GM19468 (cell line): ENCODE measurements around the gene CHD6.

Experiments used
- ATAC-seq: cut with Tn5 transposase; IDR thresholded peaks from one replicate; pipeline ENCODE4 v1.9.1; 2021; ENCODE audit warnings: mild to moderate bottlenecking, moderate library complexity, moderate number of reproducible peaks; ENCODE audit not compliant: unreplicated experiment; ENCODE audit errors: extremely low read depth

The CHD6 gene

GRCh38 chr20:41440882-41441281 is 177.3 kb downstream of the CHD6 start:
- ATAC-seq, result no peak

DNA sequence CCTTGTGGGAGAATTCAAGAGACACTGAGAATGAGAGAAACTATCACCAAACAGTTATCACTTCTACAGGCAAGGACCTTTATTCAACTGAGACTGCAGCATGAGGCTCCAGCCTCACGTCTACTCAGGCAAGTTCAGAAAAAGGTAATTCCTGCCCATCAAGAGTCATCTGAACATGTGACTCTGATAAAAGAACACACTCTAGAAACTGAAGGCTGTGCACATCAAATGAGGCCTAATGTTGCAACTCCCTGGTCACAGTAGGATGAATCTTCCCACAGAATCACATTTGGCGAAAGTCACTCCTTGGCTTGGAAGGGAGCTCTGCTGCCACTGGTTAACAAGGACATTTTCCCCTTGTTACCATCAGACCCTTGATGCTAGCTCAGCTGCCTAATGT is 180.3 kb downstream of the CHD6 start:
- no peak for ATAC-seq

- ATAC-seq, result no peak
Measured at GRCh38 chr20:41436679-41437078, 181.5 kb downstream of the CHD6 start.

DNA sequence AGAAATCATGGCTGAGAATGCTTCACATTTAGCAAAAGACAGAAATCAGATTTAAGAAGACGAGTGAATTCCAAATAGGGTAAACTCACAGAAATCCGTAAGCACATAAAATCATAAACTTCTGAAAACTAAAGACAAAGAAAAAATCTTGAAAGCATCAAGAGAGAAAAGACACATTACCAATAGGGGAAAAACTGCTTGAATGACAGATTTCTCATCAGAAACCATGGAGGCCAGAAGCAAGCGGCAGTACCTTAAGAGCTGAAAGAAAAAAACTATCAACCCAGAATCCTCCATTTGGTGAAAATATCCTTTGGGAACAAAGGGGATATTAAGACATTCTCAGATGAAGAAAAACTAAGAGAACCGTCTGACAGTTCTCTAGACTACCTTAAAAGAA is 185.0 kb downstream of the CHD6 start:
- ATAC-seq, result no peak

DNA sequence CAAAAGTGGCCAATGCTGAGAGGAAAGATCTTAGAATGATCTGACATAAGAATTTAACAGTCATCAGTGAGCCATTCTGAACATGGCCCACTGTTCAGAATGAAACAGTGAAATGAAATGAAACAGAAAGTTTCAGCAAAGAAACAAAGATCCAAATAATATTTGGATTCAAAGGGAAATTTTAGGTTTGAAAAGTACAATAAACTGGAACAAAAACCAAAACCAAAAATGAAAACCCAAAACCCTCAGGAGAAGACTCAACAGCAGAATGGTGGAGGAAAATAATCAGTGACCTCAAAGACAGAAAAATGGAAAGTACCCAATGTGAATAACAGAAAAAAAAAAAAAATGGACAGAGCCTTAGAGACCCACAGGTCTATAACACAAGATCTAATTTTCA is 185.4 kb downstream of the CHD6 start:
- ATAC-seq, result no peak

- no peak for ATAC-seq
Measured at GRCh38 chr20:41428285-41428684, 189.9 kb downstream of the CHD6 start.

DNA sequence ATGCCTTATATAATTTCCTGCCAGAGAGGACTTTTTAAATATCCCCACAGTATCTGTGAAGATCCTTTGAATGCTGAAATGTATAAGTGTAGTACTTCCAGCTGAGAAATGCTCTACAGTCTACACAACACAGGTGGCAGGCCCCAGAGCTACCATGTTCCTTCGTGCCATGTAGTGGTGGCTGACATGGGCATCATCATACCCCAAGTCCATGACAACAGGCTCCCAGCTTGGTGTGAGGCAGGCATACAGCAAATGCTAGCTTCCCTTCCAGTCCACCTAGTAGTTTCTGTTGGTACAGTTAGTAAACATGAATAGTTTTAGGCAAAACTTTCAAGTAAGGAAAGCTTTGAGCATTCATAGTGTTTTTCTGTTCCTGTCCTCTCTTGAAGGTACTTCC is 190.3 kb downstream of the CHD6 start:
- no peak for ATAC-seq

GRCh38 chr20:41426976-41427375 is 191.2 kb downstream of the CHD6 start:
- no peak for ATAC-seq

DNA sequence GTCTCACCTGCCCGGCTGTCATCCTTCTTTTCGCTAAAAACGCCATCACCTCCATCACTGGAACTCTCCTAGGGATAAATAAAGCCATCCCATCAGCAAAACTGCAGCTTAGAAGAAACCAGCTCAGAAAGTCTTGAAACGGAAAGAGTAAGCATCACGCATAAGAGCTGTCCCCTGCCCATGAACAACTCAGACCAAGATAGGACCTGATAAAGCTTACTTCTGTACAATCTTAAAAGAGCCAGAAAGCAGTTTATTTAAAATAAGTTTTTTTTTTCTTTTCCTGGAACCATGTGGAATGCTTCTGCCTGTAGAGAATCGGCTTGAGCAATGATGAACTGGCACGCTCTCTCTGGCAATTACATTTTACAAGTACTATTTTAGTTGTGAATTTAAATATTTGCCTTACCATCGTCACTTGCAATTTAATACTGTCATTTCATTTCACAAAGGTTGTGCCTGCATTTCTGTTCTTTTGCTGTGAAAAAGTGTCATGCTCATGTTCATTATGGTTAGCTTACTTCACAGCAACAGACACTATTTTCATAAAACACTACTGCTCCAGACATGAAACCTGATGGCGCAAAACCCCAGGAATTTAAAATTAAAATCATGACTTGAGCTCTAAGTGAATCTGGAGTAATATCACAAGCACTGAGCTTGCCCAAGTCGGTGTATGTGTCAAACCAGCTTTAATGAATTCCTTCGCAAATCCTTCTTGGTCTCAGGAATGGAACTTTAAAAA is 191.9 kb downstream of the CHD6 start:
- ATAC-seq, result no peak

GRCh38 chr20:41425180-41425884 is 192.8 kb downstream of the CHD6 start:
- no peak for ATAC-seq

DNA sequence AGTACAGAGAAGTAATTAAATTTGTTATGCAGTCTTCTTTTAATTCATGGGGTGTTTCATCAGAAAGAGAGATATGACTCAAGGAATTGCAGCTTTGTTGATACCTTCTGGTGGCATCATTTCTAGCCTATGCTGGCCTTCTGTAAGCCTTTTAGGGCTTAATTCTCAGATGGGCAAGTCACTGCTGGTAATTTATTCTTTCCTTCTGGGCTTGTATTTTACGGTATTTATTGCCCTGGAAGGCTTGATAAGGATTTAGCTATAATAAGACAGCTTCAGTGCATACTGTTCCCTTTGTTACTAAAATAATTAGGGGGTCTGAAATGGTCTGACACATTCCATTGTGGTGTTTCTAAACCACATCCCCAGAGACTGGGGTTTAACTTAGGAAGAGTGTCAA is 193.6 kb downstream of the CHD6 start:
- no peak for ATAC-seq

- ATAC-seq, result no peak
Measured at GRCh38 chr20:41424011-41424410, 194.2 kb downstream of the CHD6 start.

GRCh38 chr20:41422953-41423352 is 195.2 kb downstream of the CHD6 start:
- no peak for ATAC-seq

GRCh38 chr20:41418739-41419293 is 199.4 kb downstream of the CHD6 start:
- ATAC-seq, result no peak

DNA sequence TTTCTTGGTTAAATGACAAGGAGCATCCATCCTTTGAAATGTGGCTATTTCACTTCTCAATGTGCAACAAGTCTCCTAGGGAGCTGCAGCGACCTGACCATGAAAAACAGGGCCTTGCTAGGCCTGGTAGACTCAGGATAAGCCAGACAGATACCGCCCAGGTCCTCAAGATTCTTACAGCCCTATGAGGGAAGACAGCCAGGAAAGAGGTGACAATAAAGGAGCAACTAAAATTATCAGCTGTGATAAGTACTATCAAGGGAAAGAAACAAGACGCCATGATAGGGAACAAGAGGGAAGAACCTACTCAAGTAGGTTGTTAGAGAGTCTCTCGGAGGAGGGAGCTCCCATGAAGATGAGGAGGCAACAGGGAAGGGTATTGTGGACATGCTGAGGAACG is 200.1 kb downstream of the CHD6 start:
- no peak for ATAC-seq

- no peak for ATAC-seq
Measured at GRCh38 chr20:41415191-41415590, 203.0 kb downstream of the CHD6 start.

GRCh38 chr20:41413169-41413568 is 205.0 kb downstream of the CHD6 start:
- ATAC-seq, result no peak

GRCh38 chr20:41412324-41413120 is 205.7 kb downstream of the CHD6 start:
- no peak for ATAC-seq

DNA sequence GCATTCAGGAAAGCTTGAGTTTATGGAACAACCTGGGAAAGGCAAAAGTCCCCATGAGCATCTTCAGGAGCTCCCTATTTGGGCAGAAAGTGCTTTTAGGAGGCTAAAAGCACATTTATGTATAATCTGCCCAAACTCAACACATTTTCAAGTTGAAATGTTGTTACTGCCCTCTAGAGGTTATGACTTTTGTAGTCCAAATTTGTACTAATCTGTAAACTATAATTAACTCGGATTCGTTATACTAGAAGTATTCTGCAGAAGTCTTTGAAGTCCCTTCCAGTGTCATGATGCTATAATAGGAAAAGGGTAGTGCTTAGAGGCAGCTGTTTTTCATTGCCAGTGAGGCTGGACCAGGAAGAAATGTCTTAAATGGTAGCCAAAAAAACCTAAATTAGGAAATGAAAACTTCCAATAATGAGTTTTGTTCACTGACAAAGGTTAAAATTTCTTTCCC is 206.8 kb downstream of the CHD6 start:
- no peak for ATAC-seq

GRCh38 chr20:41408986-41409385 is 209.2 kb downstream of the CHD6 start:
- ATAC-seq, result no peak
